HL-60 (cell line): Measurements from ENCODE around the gene SLC8B1.

Source experiments
- POLR2AphosphoS5 ChIP-seq: IDR thresholded peaks from 2 replicates; pipeline ENCODE4 v1.6.1; 2012; ENCODE audit warnings: low read depth
- SPI1 ChIP-seq: IDR thresholded peaks from 2 replicates; pipeline ENCODE4 v1.6.1; 2012; ENCODE audit warnings: low read depth, mild to moderate bottlenecking, borderline replicate concordance
- TF ChIP-seq, protein P1 (sequence below): IDR thresholded peaks from one replicate; pipeline ENCODE4 v1.5.1; 2011; ENCODE audit warnings: low read length, control low read depth, inconsistent platforms; ENCODE audit not compliant: insufficient read depth
- TF ChIP-seq, protein P2 (sequence below): IDR thresholded peaks from 2 replicates; pipeline ENCODE4 v1.6.1; 2012; ENCODE audit warnings: low read depth; ENCODE audit not compliant: insufficient replicate concordance

DNA sequence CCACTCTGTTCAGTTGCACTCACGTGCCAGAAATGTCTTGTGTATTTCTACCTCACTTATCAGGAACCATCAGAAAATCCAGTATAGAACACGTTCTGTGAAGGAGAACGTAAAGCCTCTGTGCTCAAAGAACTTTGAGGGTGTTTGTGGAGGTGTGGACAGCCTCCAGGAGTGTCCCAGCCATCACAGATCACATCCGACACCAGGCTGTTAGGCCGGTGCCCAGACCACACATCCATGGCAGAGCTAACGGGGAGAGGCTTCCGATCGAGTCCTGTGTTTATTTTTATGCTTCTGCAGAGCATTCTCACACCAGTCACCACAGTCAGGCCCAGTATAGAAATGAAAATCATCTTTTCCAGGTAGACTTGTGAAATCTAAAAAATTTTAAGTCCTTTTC is 60.1 kb downstream of the SLC8B1 start:
- TF ChIP-seq, protein P1, sequence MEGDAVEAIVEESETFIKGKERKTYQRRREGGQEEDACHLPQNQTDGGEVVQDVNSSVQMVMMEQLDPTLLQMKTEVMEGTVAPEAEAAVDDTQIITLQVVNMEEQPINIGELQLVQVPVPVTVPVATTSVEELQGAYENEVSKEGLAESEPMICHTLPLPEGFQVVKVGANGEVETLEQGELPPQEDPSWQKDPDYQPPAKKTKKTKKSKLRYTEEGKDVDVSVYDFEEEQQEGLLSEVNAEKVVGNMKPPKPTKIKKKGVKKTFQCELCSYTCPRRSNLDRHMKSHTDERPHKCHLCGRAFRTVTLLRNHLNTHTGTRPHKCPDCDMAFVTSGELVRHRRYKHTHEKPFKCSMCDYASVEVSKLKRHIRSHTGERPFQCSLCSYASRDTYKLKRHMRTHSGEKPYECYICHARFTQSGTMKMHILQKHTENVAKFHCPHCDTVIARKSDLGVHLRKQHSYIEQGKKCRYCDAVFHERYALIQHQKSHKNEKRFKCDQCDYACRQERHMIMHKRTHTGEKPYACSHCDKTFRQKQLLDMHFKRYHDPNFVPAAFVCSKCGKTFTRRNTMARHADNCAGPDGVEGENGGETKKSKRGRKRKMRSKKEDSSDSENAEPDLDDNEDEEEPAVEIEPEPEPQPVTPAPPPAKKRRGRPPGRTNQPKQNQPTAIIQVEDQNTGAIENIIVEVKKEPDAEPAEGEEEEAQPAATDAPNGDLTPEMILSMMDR, result no peak
- TF ChIP-seq SPI1, result no peak
- TF ChIP-seq, protein P2, sequence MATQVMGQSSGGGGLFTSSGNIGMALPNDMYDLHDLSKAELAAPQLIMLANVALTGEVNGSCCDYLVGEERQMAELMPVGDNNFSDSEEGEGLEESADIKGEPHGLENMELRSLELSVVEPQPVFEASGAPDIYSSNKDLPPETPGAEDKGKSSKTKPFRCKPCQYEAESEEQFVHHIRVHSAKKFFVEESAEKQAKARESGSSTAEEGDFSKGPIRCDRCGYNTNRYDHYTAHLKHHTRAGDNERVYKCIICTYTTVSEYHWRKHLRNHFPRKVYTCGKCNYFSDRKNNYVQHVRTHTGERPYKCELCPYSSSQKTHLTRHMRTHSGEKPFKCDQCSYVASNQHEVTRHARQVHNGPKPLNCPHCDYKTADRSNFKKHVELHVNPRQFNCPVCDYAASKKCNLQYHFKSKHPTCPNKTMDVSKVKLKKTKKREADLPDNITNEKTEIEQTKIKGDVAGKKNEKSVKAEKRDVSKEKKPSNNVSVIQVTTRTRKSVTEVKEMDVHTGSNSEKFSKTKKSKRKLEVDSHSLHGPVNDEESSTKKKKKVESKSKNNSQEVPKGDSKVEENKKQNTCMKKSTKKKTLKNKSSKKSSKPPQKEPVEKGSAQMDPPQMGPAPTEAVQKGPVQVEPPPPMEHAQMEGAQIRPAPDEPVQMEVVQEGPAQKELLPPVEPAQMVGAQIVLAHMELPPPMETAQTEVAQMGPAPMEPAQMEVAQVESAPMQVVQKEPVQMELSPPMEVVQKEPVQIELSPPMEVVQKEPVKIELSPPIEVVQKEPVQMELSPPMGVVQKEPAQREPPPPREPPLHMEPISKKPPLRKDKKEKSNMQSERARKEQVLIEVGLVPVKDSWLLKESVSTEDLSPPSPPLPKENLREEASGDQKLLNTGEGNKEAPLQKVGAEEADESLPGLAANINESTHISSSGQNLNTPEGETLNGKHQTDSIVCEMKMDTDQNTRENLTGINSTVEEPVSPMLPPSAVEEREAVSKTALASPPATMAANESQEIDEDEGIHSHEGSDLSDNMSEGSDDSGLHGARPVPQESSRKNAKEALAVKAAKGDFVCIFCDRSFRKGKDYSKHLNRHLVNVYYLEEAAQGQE, result no peak
- TF ChIP-seq POLR2AphosphoS5, result no peak
